HUES48 (cell line): ENCODE measurements around the gene PDCD4.

Experiments
- H3K27ac ChIP-seq: one replicate; pipeline ENCODE4 v1.7.0; 2013; ENCODE audit warnings: low read depth, low read length, inconsistent platforms
- H3K27me3 ChIP-seq: 2 replicates; pipeline ENCODE4 v1.6.1; 2013; ENCODE audit warnings: mild to moderate bottlenecking, low read length; ENCODE audit not compliant: control insufficient read depth, insufficient read depth
- H3K36me3 ChIP-seq: 2 replicates; pipeline ENCODE4 v1.6.1; 2013; ENCODE audit warnings: low read length; ENCODE audit not compliant: control insufficient read depth, insufficient read depth
- H3K4me1 ChIP-seq: 2 replicates; pipeline ENCODE4 v1.6.1; 2013; ENCODE audit warnings: mild to moderate bottlenecking, low read length; ENCODE audit not compliant: control insufficient read depth, insufficient read depth
- H3K4me3 ChIP-seq: 2 replicates; pipeline ENCODE4 v1.5.1; 2013; ENCODE audit warnings: mild to moderate bottlenecking, low read depth, low read length
- H3K9ac ChIP-seq: 2 replicates; pipeline ENCODE4 v1.6.1; 2013; ENCODE audit warnings: mild to moderate bottlenecking, low read depth, low read length, moderate library complexity
- H3K9me3 ChIP-seq: 2 replicates; pipeline ENCODE4 v1.6.1; 2013; ENCODE audit warnings: low read length; ENCODE audit not compliant: control insufficient read depth, insufficient read depth

The PDCD4 gene

GRCh38 chr10:110871298-110872084 lies at the start of gene PDCD4:
Gene PDCD4 (plus strand): TSS chr10:110871928. CDS start chr10:110876028, 4,100 bp downstream.
- Histone ChIP-seq H3K9me3 (no peaks in the 10 kb centered on the region), H3K4me3 (peak within 1 kb of the TSS; percentile 64), H3K9ac (peak within 1 kb of the TSS; percentile 66), H3K27me3 (no peaks in the 10 kb centered on the region), H3K27ac (peak within 1 kb of the TSS; percentile 97), H3K4me1 (peaks cover 16% of the 10 kb centered on the region), H3K36me3 (no peaks in the 10 kb centered on the region)

GRCh38 chr10:110822035-110822711 lies 49.6 kb upstream of the PDCD4 start:
- H3K9me3 ChIP-seq: no peaks in the 10 kb centered on the region
- no peak overlapping the region for H3K27ac ChIP-seq
- H3K4me3 ChIP-seq: no peak overlapping the region
- no peaks in the 10 kb centered on the region for H3K27me3 ChIP-seq
- H3K4me1 ChIP-seq: peaks cover 16% of the 10 kb centered on the region
- no peaks in the 10 kb centered on the region for H3K36me3 ChIP-seq
- H3K9ac ChIP-seq: no peak overlapping the region

- Histone ChIP-seq H3K9me3 (no peaks in the 10 kb centered on the region), H3K27ac (peak overlapping the region; percentile 24), H3K27me3 (no peaks in the 10 kb centered on the region), H3K36me3 (no peaks in the 10 kb centered on the region), H3K4me1 (peaks cover 16% of the 10 kb centered on the region), H3K4me3 (no peak overlapping the region), H3K9ac (no peak overlapping the region)
Measured at GRCh38 chr10:110822712-110823311, 48.9 kb upstream of the PDCD4 start.

GRCh38 chr10:110824152-110824441 lies 47.6 kb upstream of the PDCD4 start:
- no peak overlapping the region for H3K4me3 ChIP-seq
- no peaks in the 10 kb centered on the region for H3K27me3 ChIP-seq
- no peak overlapping the region for H3K27ac ChIP-seq
- H3K9me3 ChIP-seq: no peaks in the 10 kb centered on the region
- H3K36me3 ChIP-seq: no peaks in the 10 kb centered on the region
- H3K4me1 ChIP-seq: peaks cover 16% of the 10 kb centered on the region
- H3K9ac ChIP-seq: no peak overlapping the region

- no peak overlapping the region for H3K27ac ChIP-seq
- peaks cover 16% of the 10 kb centered on the region for H3K4me1 ChIP-seq
- no peaks in the 10 kb centered on the region for H3K9me3 ChIP-seq
- H3K4me3 ChIP-seq: no peak overlapping the region
- H3K9ac ChIP-seq: no peak overlapping the region
- H3K27me3 ChIP-seq: no peaks in the 10 kb centered on the region
- no peaks in the 10 kb centered on the region for H3K36me3 ChIP-seq
Measured at GRCh38 chr10:110824660-110825059, 47.1 kb upstream of the PDCD4 start.

- Histone ChIP-seq H3K27me3 (no peaks in the 10 kb centered on the region), H3K4me3 (no peak overlapping the region), H3K9me3 (no peaks in the 10 kb centered on the region), H3K27ac (no peak overlapping the region), H3K9ac (no peak overlapping the region), H3K4me1 (peaks cover 16% of the 10 kb centered on the region), H3K36me3 (no peaks in the 10 kb centered on the region)
Measured at GRCh38 chr10:110825508-110825907, 46.2 kb upstream of the PDCD4 start.

GRCh38 chr10:110827410-110827809 lies 44.3 kb upstream of the PDCD4 start:
- H3K4me1 ChIP-seq: peaks cover 11% of the 10 kb centered on the region
- no peaks in the 10 kb centered on the region for H3K36me3 ChIP-seq
- no peak overlapping the region for H3K27ac ChIP-seq
- no peaks in the 10 kb centered on the region for H3K27me3 ChIP-seq
- no peaks in the 10 kb centered on the region for H3K9me3 ChIP-seq
- H3K9ac ChIP-seq: no peak overlapping the region
- H3K4me3 ChIP-seq: no peak overlapping the region

GRCh38 chr10:110827875-110828274 lies 43.9 kb upstream of the PDCD4 start:
- H3K36me3 ChIP-seq: no peaks in the 10 kb centered on the region

GRCh38 chr10:110828525-110828924 lies 43.2 kb upstream of the PDCD4 start:
- no peaks in the 10 kb centered on the region for H3K36me3 ChIP-seq
- no peak overlapping the region for H3K9ac ChIP-seq

More at GRCh38 chr10:110827875-110828274, 43.9 kb upstream of the PDCD4 start:
- H3K9me3 ChIP-seq: no peaks in the 10 kb centered on the region
- H3K27me3 ChIP-seq: no peaks in the 10 kb centered on the region
- peaks cover 6% of the 10 kb centered on the region for H3K4me1 ChIP-seq
- no peak overlapping the region for H3K9ac ChIP-seq
- H3K4me3 ChIP-seq: no peak overlapping the region
- H3K27ac ChIP-seq: no peak overlapping the region

GRCh38 chr10:110829721-110830410 lies 41.9 kb upstream of the PDCD4 start:
- Histone ChIP-seq H3K9ac (no peak overlapping the region), H3K27ac (no peak overlapping the region), H3K27me3 (no peaks in the 10 kb centered on the region), H3K9me3 (no peaks in the 10 kb centered on the region), H3K4me1 (peaks cover 4% of the 10 kb centered on the region; the same call in 1 of the 2 replicates), H3K4me3 (no peak overlapping the region), H3K36me3 (no peaks in the 10 kb centered on the region)

More at GRCh38 chr10:110828525-110828924, 43.2 kb upstream of the PDCD4 start:
- Histone ChIP-seq H3K27ac (no peak overlapping the region), H3K4me3 (no peak overlapping the region), H3K4me1 (no peaks in the 10 kb centered on the region; the same call in 1 of the 2 replicates), H3K27me3 (no peaks in the 10 kb centered on the region), H3K9me3 (no peaks in the 10 kb centered on the region)
